ENCODE data around the gene GTF3C5.

- no peak for TF ChIP-seq CTCF (IDR thresholded peaks at IDR 0.05)
- no peak for TF ChIP-seq POLR2A (IDR thresholded peaks at IDR 0.05)
Measured at GRCh38 chr9:133105461-133105770, 74.6 kb downstream of the GTF3C5 start.
